Astrocyte (in vitro differentiated cells and primary cell): ENCODE data around the gene OR7A5.

Experiments
- CTCF ChIP-seq: IDR thresholded peaks from 2 replicates; pipeline ENCODE4 v1.5.1; 2011; ENCODE audit warnings: low read depth, mild to moderate bottlenecking, inconsistent platforms, low read length, moderate library complexity; ENCODE audit not compliant: insufficient read depth
- EZH2 ChIP-seq: IDR thresholded peaks from 2 replicates; pipeline ENCODE4 v1.6.1; 2012; ENCODE audit warnings: mild to moderate bottlenecking, low read length, inconsistent platforms; ENCODE audit not compliant: insufficient read depth

GRCh38 chr19:14830702-14831101 lies 4.3 kb downstream of the OR7A5 start:
- TF ChIP-seq EZH2 (no peak), CTCF (no peak)
